Omental fat pad (tissue), 4 donors: Measurements from ENCODE around the gene TOP2A. TPM values are rescaled to one million over a fixed set of nuclear protein-coding genes. Genes with fewer than 3 reads are reported as not detected.
"Not testable (repeated sequence)": the region's sequence is repeated elsewhere in the genome, so short reads cannot be mapped to it uniquely, and the experiment has no call there.

Source experiments
- ATAC-seq: fragments of 150-250 bp; one replicate; pipeline ENCODE4 v1.9.1; 2016; ENCODE audit warnings: mild to moderate bottlenecking, moderate library complexity; ENCODE audit not compliant: low FRiP score
- DNase-seq: peaks from one replicate; pipeline ENCODE4 v3.0.0-alpha.2; 2019; ENCODE audit warnings: low spot score
- total RNA-seq, 4 donors: library from RNA; depleted of rRNA; stranded (reverse); fragments of >200 nt; gene quantifications; one replicate each; pipeline ENCODE4 v1.1.0, GENCODE V29; 2016
- TF ChIP-seq, protein P1 (sequence below), 3 donors: fragments of 450-650 bp; IDR thresholded peaks; one replicate each; pipeline ENCODE4 v1.5.1; 2016 to 2017; ENCODE audit warnings: antibody characterized with exemption in 3 of 3, mild to moderate bottlenecking in 3 of 3, moderate library complexity in 2 of 3

TOP2A gene
- total RNA-seq, 4 donors from 2014 or later = 0.65 to 12.7 (median 2.3) TPM

DNA sequence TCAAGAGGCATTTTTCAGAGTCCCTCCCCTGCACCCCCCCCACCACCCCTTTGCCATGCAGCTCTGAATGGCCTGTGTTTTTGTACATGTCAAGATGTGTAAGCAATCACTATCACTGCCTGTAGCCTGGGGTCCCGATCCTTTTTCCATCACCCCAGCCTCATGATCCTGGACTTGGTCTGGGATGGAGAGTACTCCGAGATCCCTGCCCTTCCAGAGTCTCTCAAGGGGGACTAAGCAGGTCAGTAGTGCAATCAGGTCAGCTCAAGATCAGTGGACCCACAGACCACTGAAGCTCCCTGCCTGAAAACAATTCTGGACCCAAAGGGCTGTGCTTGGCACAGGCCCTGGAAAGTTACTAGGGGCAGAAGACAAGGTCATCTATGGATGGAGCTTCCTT lies 45.7 kb downstream of the TOP2A start:
- no peak for DNase-seq
- TF ChIP-seq, protein P1, sequence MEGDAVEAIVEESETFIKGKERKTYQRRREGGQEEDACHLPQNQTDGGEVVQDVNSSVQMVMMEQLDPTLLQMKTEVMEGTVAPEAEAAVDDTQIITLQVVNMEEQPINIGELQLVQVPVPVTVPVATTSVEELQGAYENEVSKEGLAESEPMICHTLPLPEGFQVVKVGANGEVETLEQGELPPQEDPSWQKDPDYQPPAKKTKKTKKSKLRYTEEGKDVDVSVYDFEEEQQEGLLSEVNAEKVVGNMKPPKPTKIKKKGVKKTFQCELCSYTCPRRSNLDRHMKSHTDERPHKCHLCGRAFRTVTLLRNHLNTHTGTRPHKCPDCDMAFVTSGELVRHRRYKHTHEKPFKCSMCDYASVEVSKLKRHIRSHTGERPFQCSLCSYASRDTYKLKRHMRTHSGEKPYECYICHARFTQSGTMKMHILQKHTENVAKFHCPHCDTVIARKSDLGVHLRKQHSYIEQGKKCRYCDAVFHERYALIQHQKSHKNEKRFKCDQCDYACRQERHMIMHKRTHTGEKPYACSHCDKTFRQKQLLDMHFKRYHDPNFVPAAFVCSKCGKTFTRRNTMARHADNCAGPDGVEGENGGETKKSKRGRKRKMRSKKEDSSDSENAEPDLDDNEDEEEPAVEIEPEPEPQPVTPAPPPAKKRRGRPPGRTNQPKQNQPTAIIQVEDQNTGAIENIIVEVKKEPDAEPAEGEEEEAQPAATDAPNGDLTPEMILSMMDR (IDR thresholded peaks at IDR 0.05) = no peak
- no peak for ATAC-seq

DNA sequence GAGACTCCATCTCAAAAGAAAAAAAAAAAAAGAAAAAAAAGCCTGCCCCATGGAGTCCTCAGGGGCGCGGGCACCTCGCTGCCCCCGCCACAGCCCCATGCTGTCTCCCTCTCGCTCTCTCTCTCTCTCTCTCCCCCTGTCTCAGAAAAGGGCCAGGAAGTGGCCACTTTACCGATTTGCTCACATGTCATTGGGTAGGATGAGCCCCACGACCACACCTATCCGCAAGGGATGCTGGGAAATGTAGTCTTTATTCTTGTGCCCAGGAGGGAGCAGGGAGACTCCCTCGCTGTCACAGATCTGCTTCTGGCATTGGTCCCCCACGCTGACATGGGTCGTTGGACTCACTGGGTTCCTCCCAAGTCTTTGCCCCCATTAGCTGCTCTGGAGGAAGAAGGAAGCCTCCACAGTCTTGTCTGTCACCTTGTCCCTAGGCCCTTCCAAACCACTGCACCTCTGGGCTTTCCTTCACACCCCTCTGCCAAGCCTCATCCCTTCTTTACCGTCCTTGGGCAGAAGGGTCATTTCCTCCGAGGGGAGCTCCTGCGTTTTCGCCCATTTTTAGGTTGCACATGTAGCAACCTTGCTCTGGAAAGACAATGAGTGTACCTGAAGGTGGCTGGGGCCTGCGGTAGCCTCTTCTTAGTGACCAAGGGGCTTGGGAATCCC lies 46.3 kb downstream of the TOP2A start:
- DNase-seq (no peak), ATAC-seq (no peak)
- TF ChIP-seq, protein P1 (IDR thresholded peaks at IDR 0.05) = no peak

DNA sequence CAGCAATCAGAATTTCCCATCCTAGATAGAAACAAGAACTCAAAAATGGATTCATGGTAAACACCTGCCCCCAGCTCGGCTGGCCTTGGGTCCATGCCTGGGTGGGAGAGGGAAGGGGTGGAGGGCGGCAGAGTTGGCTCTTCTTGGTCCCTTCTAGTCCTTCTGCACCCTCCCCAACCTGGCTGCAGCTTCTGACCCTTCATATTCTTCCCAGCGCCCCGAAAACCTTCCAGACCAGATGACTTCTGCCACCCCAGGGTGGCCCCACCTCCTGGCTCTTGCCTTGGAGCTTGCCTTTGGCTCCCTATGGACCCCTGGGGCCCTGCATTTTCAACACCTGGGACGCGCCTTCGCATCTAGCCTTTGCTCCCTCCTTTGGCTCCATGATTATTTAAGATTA lies 47.8 kb downstream of the TOP2A start:
- no peak for ATAC-seq
- no peak for DNase-seq
- TF ChIP-seq, protein P1 (IDR thresholded peaks at IDR 0.05) = no peak

DNA sequence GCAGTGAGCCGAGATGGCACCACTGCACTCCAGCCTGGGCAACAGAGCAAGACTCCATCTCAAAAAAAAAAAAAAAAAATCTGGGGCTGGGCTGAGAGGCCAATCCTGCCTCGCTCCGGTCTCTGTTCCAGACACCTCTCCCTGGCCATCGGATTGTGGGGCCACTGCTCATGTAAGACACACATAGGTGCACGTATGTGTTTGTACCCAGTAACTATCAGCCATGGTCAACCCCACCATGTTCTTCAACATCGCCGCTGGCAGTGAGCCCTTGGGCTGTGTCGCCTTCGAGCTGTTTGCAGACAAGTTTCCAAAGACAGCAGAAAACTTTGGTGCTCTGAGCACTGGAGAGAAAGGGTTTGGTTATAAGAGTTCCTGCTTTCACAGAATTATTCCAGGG lies 50.0 kb downstream of the TOP2A start:
- ATAC-seq, DNase-seq: not testable (repeated sequence)

DNA sequence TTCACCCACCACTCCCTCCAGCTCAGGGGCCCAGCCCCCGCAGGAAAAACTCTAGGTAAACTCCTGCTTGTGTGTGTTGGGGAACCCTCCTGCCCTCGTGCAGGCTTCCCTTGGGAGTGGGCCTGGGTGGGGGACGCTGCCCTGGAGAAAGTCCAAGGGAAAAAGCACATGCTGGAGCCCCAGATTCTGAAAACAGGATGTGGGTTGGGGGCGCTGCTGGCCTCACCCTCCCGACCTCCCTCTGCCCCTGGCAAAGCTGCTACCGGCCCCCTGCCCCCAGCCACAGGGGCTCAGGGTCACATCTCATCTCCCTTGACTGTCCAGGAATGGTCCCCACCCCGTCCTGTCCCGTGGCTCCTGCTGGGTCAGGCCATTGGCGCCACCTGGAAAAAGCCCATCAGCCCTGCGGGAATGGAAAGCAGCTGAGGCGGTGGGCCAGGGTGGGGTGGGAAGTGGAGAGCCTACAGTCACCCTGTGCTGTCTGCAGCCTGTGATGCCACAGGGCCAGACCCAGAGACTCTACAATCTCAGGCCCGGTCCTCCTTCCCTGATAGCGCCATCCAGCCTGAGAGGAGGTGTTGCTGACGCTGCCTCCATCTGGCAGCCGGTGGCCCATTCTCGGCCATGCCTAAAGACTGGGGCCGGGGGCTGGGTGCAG lies 50.7 kb downstream of the TOP2A start:
- ATAC-seq (no peak), DNase-seq (no peak)
- TF ChIP-seq, protein P1 (IDR thresholded peaks at IDR 0.05) = no peak

DNA sequence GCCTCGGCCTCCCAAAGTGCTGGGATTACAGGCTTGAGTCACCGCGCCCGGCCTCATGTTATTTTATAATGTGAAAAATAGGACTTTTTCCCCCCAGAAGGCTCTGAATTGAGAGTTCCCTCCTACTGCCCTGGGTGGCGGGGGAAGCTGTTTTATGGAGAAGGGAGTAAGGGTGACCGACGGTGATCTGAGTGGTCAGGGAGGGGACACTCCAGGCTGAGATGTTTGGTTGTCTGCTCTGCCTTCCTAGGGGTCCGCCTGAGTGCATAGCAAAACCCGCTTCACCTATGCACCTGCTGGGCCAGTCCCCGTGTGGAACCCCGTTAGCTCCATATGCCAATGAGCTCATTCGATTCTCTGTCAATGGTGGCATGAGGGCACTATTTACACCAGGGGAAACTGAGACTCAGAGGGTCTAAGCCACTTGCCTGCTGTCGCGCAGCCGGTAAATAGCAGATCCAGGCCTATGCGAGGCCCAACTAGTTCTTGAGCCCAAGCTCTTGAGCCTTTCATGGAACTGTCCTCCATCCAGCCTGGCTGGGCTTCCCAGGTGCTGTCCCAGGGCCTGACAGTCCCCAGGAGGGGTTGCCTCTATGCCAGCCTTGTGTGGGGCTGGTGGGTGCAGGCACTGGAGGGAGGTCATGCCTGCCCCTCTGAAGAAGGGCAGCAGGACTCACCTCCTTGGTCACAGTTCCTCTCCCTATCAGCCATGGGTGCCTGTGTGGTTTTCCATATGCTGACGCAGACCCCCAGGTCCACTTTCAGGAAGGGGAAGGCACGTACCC lies 51.4 kb downstream of the TOP2A start:
- ATAC-seq (no peak), DNase-seq (no peak)

DNA sequence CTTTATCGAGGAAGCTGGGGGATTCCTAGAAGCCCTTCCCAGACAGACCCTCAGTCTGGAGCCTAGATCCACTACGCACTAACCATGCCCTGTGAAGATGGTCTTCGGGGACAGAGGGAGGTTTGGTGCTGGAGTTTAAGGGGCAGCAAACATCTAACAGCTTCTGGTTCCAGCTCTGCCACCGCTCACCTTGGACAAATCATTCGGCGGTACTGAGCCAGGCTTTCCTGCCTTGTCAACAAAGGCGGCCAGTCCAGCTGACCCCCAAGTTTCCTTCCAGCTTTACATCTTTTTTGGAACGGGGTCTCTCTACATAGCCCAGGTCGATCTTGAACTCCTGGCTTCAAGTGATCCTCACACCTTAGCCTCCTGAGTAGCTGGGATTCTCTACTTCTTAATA lies 52.8 kb downstream of the TOP2A start:
- TF ChIP-seq, protein P1 (IDR thresholded peaks at IDR 0.05) = no peak
- ATAC-seq (no peak), DNase-seq (no peak)

More for the DNA sequence above, 51.4 kb downstream of the TOP2A start:
- TF ChIP-seq, protein P1 (IDR thresholded peaks at IDR 0.05) = no peak
